HepG2 (cell line): ENCODE measurements around the gene PERP. TPM values are rescaled to one million over a fixed set of nuclear protein-coding genes. Genes with fewer than 3 reads are reported as not detected.

ENCODE experiments used
- AHR ChIP-seq: IDR thresholded peaks from 2 replicates; pipeline ENCODE4 v1.6.1; 2018; ENCODE audit warnings: missing genetic modification reagents, missing compliant biosample characterization
- ARNT2 ChIP-seq: sonication (generic); formaldehyde crosslinking; IDR thresholded peaks from 2 replicates; pipeline ENCODE4 v1.8.0; 2022; ENCODE audit warnings: mild to moderate bottlenecking, low read depth, missing genetic modification reagents, moderate library complexity
- HDAC1 ChIP-seq: sonication (generic); formaldehyde crosslinking; IDR thresholded peaks from 2 replicates; pipeline ENCODE4 v1.5.1; 2020; ENCODE audit warnings: mild to moderate bottlenecking, missing genetic modification reagents
- KAT7 ChIP-seq: IDR thresholded peaks from 2 replicates; pipeline ENCODE4 v1.6.1; 2018; ENCODE audit warnings: borderline replicate concordance, missing compliant biosample characterization
- MAFK ChIP-seq, 2 experiments: IDR thresholded peaks in 1 of 2; conservative IDR thresholded peaks in 1 of 2; 2 replicates each; pipeline ENCODE4 v1.6.1; 2011; ENCODE audit warnings: improper control_type of control experiment in 2 of 2, low read length in 2 of 2
- PCBP2 ChIP-seq: fragments of 200-400 bp; formaldehyde crosslinking; optimal IDR thresholded peaks from 2 replicates; pipeline ENCODE3; 2018; ENCODE audit warnings: low read length, low read depth; ENCODE audit not compliant: poor library complexity, severe bottlenecking
- PTBP1 ChIP-seq: fragments of 200-400 bp; formaldehyde crosslinking; IDR thresholded peaks from 2 replicates; pipeline ENCODE4 v1.6.1; 2018; ENCODE audit warnings: low read length, low read depth; ENCODE audit not compliant: poor library complexity, severe bottlenecking
- RBAK ChIP-seq: sonication (generic); formaldehyde crosslinking; IDR thresholded peaks from 2 replicates; pipeline ENCODE4 v1.5.1; 2020; ENCODE audit warnings: mild to moderate bottlenecking, missing genetic modification reagents
- SATB2 ChIP-seq: sonication (generic); formaldehyde crosslinking; IDR thresholded peaks from 2 replicates; pipeline ENCODE4 v1.5.0; 2020; ENCODE audit warnings: missing genetic modification reagents
- TBP ChIP-seq: sonication (generic); formaldehyde crosslinking; IDR thresholded peaks from 2 replicates; pipeline ENCODE4 v1.5.0; 2020; ENCODE audit warnings: missing genetic modification reagents
- U2AF1 ChIP-seq: fragments of 200-400 bp; formaldehyde crosslinking; optimal IDR thresholded peaks from 2 replicates; pipeline ENCODE3; 2017; ENCODE audit warnings: mild to moderate bottlenecking, low read depth, low read length
- XRCC5 ChIP-seq: fragments of 200-400 bp; formaldehyde crosslinking; optimal IDR thresholded peaks from 2 replicates; pipeline ENCODE3; 2017; ENCODE audit warnings: mild to moderate bottlenecking, low read length
- ZNF138 ChIP-seq: sonication (generic); formaldehyde crosslinking; IDR thresholded peaks from 2 replicates; pipeline ENCODE4 v1.5.0; 2020; ENCODE audit warnings: mild to moderate bottlenecking, low read depth, missing genetic modification reagents
- polyA plus RNA-seq, 8 experiments: library from polyadenylated mRNA; depleted of rRNA in 3 of 8; stranded (reverse) in 7 of 8; unstranded in 1 of 8; fragments of >200 nt; fragmentation: Illumina TruSeq in 4 of 8; extraction: Trizol in 4 of 8; gene quantifications; 2 replicates each; pipeline versions ENCODE4 v1.2.1 to v1.2.3, GENCODE V29; 2011 to 2016; ENCODE audit warnings: low read depth in 4 of 8, missing spikeins in 1 of 8, mixed read lengths in 1 of 8; ENCODE audit not compliant: insufficient read depth in 1 of 8
- total RNA-seq, 5 experiments: library from RNA; depleted of rRNA; stranded (reverse); fragments of >200 nt; fragmentation: Illumina TruSeq; extraction: Trizol; gene quantifications; 2 replicates each; pipeline ENCODE4 v1.2.3, GENCODE V29; 2016; ENCODE audit warnings: low read depth in 1 of 5
- TF ChIP-seq, protein P1 (sequence below): sonication (generic); formaldehyde crosslinking; IDR thresholded peaks from 2 replicates; pipeline ENCODE4 v1.5.0; 2020; ENCODE audit warnings: mild to moderate bottlenecking, missing genetic modification reagents, borderline replicate concordance
- TF ChIP-seq, protein P2 (sequence below): sonication (generic); formaldehyde crosslinking; IDR thresholded peaks from 2 replicates; pipeline ENCODE4 v1.4.0; 2020; ENCODE audit warnings: low read depth, mild to moderate bottlenecking, missing genetic modification reagents
- TF ChIP-seq, protein P3 (sequence below): fragments of 450-650 bp; IDR thresholded peaks from 2 replicates; pipeline ENCODE4 v1.6.1; 2016
- TF ChIP-seq, protein P4 (sequence below): sonication (generic); formaldehyde crosslinking; IDR thresholded peaks from 2 replicates; pipeline ENCODE4 v1.4.0; 2020; ENCODE audit warnings: missing genetic modification reagents
- TF ChIP-seq, protein P5 (sequence below): sonication (generic); formaldehyde crosslinking; IDR thresholded peaks from 2 replicates; pipeline ENCODE4 v1.9.0; 2022; ENCODE audit warnings: low read depth, missing genetic modification reagents

The PERP gene
- total and polyA plus RNA-seq, 2 of the 13 experiments (the other 11 are each of a cell fraction or from before 2014, with no cell fraction given) = 26.0 to 53.0 TPM

DNA sequence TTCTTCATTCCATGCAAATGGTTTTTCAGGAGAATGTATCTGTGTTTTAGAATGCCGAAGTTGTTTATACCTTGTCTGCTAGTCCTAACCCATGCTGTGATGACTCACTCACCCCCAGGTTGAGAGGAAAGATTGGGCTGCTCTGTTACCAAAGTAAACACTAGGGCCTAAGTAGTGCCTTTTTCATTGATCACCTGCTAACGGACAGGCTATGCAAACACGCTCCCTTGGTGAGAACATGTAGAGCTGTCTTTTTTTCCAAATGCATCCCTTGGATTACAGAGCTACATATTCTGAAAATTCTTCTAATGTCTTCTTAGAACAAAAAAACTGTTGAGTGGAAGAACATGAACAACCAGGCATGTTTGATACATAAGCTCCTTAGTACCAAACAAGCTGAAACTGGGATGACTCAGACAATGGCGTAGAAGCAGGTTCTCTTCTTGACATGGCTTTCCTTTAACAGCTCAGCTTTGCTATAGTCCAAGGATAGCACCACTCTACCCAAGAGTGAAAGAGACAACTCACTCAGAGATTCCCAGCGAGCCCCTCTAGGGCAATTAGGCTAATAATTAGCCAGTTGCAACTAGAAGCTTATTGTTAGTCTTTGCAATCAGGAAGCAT is 20.5 kb downstream of the PERP start (continued):
- peak; percentile 56; the same call in 1 of the 2 replicates for TF ChIP-seq SATB2 (CRISPR knock-in tag)
- TF ChIP-seq PCBP2 = no peak
- peak; percentile 59; the same call in 1 of the 2 replicates for TF ChIP-seq KAT7
- TF ChIP-seq U2AF1 = no peak
- TF ChIP-seq ARNT2 (CRISPR knock-in tag) = peak; percentile 53; the same call in 1 of the 2 replicates
- peak; percentile 49 for TF ChIP-seq XRCC5
- TF ChIP-seq, protein P1, sequence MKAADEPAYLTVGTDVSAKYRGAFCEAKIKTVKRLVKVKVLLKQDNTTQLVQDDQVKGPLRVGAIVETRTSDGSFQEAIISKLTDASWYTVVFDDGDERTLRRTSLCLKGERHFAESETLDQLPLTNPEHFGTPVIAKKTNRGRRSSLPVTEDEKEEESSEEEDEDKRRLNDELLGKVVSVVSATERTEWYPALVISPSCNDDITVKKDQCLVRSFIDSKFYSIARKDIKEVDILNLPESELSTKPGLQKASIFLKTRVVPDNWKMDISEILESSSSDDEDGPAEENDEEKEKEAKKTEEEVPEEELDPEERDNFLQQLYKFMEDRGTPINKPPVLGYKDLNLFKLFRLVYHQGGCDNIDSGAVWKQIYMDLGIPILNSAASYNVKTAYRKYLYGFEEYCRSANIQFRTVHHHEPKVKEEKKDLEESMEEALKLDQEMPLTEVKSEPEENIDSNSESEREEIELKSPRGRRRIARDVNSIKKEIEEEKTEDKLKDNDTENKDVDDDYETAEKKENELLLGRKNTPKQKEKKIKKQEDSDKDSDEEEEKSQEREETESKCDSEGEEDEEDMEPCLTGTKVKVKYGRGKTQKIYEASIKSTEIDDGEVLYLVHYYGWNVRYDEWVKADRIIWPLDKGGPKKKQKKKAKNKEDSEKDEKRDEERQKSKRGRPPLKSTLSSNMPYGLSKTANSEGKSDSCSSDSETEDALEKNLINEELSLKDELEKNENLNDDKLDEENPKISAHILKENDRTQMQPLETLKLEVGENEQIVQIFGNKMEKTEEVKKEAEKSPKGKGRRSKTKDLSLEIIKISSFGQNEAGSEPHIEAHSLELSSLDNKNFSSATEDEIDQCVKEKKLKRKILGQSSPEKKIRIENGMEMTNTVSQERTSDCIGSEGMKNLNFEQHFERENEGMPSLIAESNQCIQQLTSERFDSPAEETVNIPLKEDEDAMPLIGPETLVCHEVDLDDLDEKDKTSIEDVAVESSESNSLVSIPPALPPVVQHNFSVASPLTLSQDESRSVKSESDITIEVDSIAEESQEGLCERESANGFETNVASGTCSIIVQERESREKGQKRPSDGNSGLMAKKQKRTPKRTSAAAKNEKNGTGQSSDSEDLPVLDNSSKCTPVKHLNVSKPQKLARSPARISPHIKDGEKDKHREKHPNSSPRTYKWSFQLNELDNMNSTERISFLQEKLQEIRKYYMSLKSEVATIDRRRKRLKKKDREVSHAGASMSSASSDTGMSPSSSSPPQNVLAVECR (CRISPR knock-in tag) = peak; percentile 28; the same call in 1 of the 2 replicates
- no peak for TF ChIP-seq PTBP1
- TF ChIP-seq TBP (CRISPR knock-in tag) = no peak
- TF ChIP-seq, protein P2, sequence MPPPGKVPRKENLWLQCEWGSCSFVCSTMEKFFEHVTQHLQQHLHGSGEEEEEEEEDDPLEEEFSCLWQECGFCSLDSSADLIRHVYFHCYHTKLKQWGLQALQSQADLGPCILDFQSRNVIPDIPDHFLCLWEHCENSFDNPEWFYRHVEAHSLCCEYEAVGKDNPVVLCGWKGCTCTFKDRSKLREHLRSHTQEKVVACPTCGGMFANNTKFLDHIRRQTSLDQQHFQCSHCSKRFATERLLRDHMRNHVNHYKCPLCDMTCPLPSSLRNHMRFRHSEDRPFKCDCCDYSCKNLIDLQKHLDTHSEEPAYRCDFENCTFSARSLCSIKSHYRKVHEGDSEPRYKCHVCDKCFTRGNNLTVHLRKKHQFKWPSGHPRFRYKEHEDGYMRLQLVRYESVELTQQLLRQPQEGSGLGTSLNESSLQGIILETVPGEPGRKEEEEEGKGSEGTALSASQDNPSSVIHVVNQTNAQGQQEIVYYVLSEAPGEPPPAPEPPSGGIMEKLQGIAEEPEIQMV (CRISPR knock-in tag) = no peak
- peak; percentile 69; the same call in 1 of the 2 replicates for TF ChIP-seq HDAC1 (CRISPR knock-in tag)
- no peak for TF ChIP-seq MAFK (conservative IDR thresholded peaks at IDR 0.05 in 1 of 2, IDR thresholded peaks at IDR 0.05 in 1 of 2; ENCODE audit: low read length in 2 of 2)
- TF ChIP-seq RBAK (CRISPR knock-in tag) = 0 out of 2 replicates have a peak, but pooled peaks have one; percentile 20
- TF ChIP-seq, protein P3, sequence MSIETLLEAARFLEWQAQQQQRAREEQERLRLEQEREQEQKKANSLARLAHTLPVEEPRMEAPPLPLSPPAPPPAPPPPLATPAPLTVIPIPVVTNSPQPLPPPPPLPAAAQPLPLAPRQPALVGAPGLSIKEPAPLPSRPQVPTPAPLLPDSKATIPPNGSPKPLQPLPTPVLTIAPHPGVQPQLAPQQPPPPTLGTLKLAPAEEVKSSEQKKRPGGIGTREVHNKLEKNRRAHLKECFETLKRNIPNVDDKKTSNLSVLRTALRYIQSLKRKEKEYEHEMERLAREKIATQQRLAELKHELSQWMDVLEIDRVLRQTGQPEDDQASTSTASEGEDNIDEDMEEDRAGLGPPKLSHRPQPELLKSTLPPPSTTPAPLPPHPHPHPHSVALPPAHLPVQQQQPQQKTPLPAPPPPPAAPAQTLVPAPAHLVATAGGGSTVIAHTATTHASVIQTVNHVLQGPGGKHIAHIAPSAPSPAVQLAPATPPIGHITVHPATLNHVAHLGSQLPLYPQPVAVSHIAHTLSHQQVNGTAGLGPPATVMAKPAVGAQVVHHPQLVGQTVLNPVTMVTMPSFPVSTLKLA = peak; percentile 53
- TF ChIP-seq, protein P4, sequence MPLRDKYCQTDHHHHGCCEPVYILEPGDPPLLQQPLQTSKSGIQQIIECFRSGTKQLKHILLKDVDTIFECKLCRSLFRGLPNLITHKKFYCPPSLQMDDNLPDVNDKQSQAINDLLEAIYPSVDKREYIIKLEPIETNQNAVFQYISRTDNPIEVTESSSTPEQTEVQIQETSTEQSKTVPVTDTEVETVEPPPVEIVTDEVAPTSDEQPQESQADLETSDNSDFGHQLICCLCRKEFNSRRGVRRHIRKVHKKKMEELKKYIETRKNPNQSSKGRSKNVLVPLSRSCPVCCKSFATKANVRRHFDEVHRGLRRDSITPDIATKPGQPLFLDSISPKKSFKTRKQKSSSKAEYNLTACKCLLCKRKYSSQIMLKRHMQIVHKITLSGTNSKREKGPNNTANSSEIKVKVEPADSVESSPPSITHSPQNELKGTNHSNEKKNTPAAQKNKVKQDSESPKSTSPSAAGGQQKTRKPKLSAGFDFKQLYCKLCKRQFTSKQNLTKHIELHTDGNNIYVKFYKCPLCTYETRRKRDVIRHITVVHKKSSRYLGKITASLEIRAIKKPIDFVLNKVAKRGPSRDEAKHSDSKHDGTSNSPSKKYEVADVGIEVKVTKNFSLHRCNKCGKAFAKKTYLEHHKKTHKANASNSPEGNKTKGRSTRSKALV (CRISPR knock-in tag) = peak; percentile 37; the same call in 1 of the 2 replicates
- TF ChIP-seq, protein P5, sequence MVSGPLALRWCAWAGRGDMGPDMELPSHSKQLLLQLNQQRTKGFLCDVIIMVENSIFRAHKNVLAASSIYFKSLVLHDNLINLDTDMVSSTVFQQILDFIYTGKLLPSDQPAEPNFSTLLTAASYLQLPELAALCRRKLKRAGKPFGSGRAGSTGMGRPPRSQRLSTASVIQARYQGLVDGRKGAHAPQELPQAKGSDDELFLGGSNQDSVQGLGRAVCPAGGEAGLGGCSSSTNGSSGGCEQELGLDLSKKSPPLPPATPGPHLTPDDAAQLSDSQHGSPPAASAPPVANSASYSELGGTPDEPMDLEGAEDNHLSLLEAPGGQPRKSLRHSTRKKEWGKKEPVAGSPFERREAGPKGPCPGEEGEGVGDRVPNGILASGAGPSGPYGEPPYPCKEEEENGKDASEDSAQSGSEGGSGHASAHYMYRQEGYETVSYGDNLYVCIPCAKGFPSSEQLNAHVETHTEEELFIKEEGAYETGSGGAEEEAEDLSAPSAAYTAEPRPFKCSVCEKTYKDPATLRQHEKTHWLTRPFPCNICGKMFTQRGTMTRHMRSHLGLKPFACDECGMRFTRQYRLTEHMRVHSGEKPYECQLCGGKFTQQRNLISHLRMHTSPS (CRISPR knock-in tag) = peak; percentile 26; the same call in 1 of the 2 replicates
- no peak for TF ChIP-seq ZNF138 (CRISPR knock-in tag)
- no peak; the same call in 1 of the 2 replicates for TF ChIP-seq AHR (CRISPR knock-in tag)
